CD4-positive, alpha-beta memory T cell (primary cell): ENCODE data around the gene TSPAN11. TPM values are rescaled to one million over a fixed set of nuclear protein-coding genes. Genes with fewer than 3 reads are reported as not detected.

Source experiments
- CTCF ChIA-PET: fragments of 350-600 bp; sonication (Branson Sonifier 250); formaldehyde crosslinking; loops from one replicate; lab custom pipeline; 2021; ENCODE audit warnings: inconsistent platforms; ENCODE audit not compliant: partially characterized antibody; lab: Charles Lee
- POLR2A ChIA-PET: fragments of 350-600 bp; sonication (Branson Sonifier 250); formaldehyde crosslinking; loops from one replicate; lab custom pipeline; 2021; ENCODE audit not compliant: partially characterized antibody; lab: Charles Lee
- DNase-seq, 5 donors: peaks; one replicate each; pipeline versions ENCODE4 v3.0.0 to v3.0.0-alpha.2; 2020 to 2022; ENCODE audit warnings: mixed read lengths in 1 of 5
- H3K27ac ChIP-seq: one replicate; pipeline ENCODE4 v1.7.0; 2013; ENCODE audit warnings: low read depth, low read length
- H3K27me3 ChIP-seq: 2 replicates; pipeline ENCODE4 v1.7.0; 2013; ENCODE audit warnings: mild to moderate bottlenecking, low read length, moderate library complexity; ENCODE audit not compliant: insufficient read depth
- H3K36me3 ChIP-seq: 2 replicates; pipeline ENCODE4 v1.7.0; 2013; ENCODE audit warnings: mild to moderate bottlenecking, low read length, moderate library complexity; ENCODE audit not compliant: insufficient read depth
- H3K4me1 ChIP-seq: 2 replicates; pipeline ENCODE4 v1.7.0; 2013; ENCODE audit warnings: mild to moderate bottlenecking, low read length, moderate library complexity; ENCODE audit not compliant: insufficient read depth
- H3K4me3 ChIP-seq, 2 donors: one replicate each; pipeline ENCODE4 v1.7.0; 2013; ENCODE audit warnings: low read length in 2 of 2, mild to moderate bottlenecking in 1 of 2
- H3K9me3 ChIP-seq, 2 donors: one replicate each; pipeline ENCODE4 v1.7.0; 2013; ENCODE audit warnings: low read length in 2 of 2, control low read depth in 1 of 2; ENCODE audit not compliant: control insufficient read depth in 1 of 2
- H3K27ac Mint-ChIP-seq, 7 donors: one replicate each; pipeline ENCODE4 v1.8.0; 2020 to 2021; ENCODE audit warnings: mixed read lengths in 7 of 7, mild to moderate bottlenecking in 6 of 7, inconsistent platforms in 3 of 7, moderate library complexity in 3 of 7
- H3K27me3 Mint-ChIP-seq, 2 donors: one replicate each; pipeline ENCODE4 v1.8.0; 2020 to 2021; ENCODE audit warnings: mixed read lengths in 2 of 2
- H3K36me3 Mint-ChIP-seq, 2 donors: one replicate each; pipeline ENCODE4 v1.8.0; 2020 to 2021; ENCODE audit warnings: mixed read lengths in 2 of 2, inconsistent platforms in 1 of 2, mild to moderate bottlenecking in 1 of 2
- H3K4me1 Mint-ChIP-seq, 4 donors: one replicate each; pipeline ENCODE4 v1.8.0; 2020 to 2021; ENCODE audit warnings: mixed read lengths in 4 of 4, mild to moderate bottlenecking in 1 of 4
- H3K4me3 Mint-ChIP-seq, 8 donors: one replicate each; pipeline ENCODE4 v1.8.0; 2020 to 2021; ENCODE audit warnings: mixed read lengths in 8 of 8, mild to moderate bottlenecking in 7 of 8, moderate library complexity in 6 of 8, inconsistent platforms in 3 of 8
- H3K9me3 Mint-ChIP-seq, 8 donors: one replicate each; pipeline ENCODE4 v1.8.0; 2020 to 2021; ENCODE audit warnings: mixed read lengths in 8 of 8, mild to moderate bottlenecking in 5 of 8, inconsistent platforms in 3 of 8, moderate library complexity in 1 of 8
- intact Hi-C: fragments of 100-400 bp; cut with micrococcal nuclease; formaldehyde crosslinking; loops from one replicate; pipeline ENCODE4 v1.15.1; 2023
- polyA plus RNA-seq, 2 donors: library from polyadenylated mRNA; unstranded; fragments of 300-500 nt; fragmentation: Illumina TruSeq; gene quantifications; one replicate each; pipeline ENCODE4 v1.2.3, GENCODE V29; 2021
- total RNA-seq, 2 experiments: library from RNA; stranded (reverse); gene quantifications; one replicate each; pipeline ENCODE4 v1.2.3, GENCODE V29; 2021

TSPAN11 gene
- total and polyA plus RNA-seq, 4 experiments from 2014 or later = not detected

DNA sequence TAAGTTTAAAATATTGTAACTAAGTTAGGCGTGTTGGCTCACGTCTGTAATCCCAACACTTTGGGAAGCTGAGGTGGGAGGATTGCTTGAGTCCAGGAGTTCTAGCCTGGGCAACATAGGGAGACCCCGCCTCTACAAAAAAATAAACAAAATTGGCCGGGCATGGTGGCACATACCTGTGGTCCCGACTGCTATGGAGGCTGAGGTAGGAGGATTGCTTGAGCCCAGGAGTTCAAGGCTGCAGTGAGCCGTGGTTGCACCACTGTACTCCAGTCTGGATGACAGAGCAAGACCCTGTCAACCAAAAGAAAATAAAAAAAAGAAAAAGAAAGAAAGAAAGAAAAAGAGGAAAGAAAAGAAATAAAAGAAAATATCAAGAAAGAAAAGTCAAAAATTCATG is 72.5 kb downstream of the TSPAN11 start:
- ChIA-PET CTCF (no interaction called here), POLR2A (no interaction called here)
- peaks cover 0 to 4% of the 10 kb centered on the region in 2 donors for H3K27me3 Mint-ChIP-seq
- H3K4me3 ChIP-seq = no peak overlapping the region
- no peaks in the 10 kb centered on the region for H3K9me3 Mint-ChIP-seq
- H3K27ac ChIP-seq = no peak overlapping the region
- no peaks in the 10 kb centered on the region for H3K36me3 Mint-ChIP-seq
- no peaks in the 10 kb centered on the region for H3K4me1 Mint-ChIP-seq
- H3K4me3 Mint-ChIP-seq = no peak overlapping the region
- no peaks in the 10 kb centered on the region for H3K4me1 ChIP-seq
- H3K36me3 ChIP-seq = no peaks in the 10 kb centered on the region
- no peaks in the 10 kb centered on the region for H3K27me3 ChIP-seq
- intact Hi-C loops = no loop called here
- no peak for DNase-seq
- H3K27ac Mint-ChIP-seq = no peak overlapping the region
- H3K9me3 ChIP-seq = no peaks in the 10 kb centered on the region

DNA sequence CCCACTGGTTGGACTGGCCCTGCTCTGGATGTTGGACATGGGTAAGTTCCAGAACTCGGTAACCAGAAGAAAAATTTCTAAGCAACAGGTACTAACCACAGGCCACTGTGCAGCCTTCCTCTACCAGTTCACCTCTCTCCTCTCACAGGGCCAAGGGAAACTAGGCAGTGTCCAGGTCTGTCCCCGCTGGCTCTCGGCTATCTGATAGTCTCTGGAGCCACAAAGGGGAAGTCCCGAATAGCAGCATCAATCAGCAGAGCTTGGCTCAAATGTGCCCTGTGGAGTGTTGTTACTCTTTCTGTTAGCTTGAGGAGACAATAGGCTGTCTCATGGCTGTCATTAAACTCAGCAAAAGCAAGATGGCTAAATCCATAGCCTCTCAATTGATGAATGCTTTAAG is 73.2 kb downstream of the TSPAN11 start:
- no peaks in the 10 kb centered on the region for H3K9me3 ChIP-seq
- no peaks in the 10 kb centered on the region for H3K36me3 ChIP-seq
- Mint-ChIP-seq H3K27me3 (peaks cover 0 to 4% of the 10 kb centered on the region in 2 donors), H3K36me3 (no peaks in the 10 kb centered on the region), H3K4me3 (no peak overlapping the region), H3K9me3 (no peaks in the 10 kb centered on the region), H3K27ac (no peak overlapping the region), H3K4me1 (no peaks in the 10 kb centered on the region)
- H3K27ac ChIP-seq = no peak overlapping the region
- ChIA-PET CTCF (no interaction called here), POLR2A (no interaction called here)
- no peaks in the 10 kb centered on the region for H3K27me3 ChIP-seq
- intact Hi-C loops = no loop called here
- H3K4me1 ChIP-seq = no peaks in the 10 kb centered on the region
- no peak for DNase-seq
- H3K4me3 ChIP-seq = no peak overlapping the region

DNA sequence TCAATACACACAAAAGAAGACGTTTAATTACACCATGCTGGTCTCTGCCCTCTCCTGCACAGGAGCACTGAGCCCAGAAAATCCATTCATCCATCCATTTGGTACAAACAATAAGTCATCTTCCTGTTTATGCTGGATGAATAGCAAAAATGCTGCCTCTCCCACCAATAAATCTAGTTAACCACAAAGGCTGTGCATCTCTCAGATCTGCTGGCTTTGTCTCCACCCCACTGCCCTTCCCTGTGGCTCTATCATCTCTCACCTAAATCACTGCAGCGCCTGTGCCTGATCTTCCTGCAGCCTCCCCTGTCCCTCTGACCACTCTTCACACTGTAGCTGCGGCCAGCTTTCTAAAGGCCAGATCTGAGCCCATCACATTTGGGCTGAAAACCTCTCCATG is 74.2 kb downstream of the TSPAN11 start:
- no peak for DNase-seq
- Histone ChIP-seq H3K27ac (no peak overlapping the region), H3K36me3 (no peaks in the 10 kb centered on the region), H3K9me3 (no peaks in the 10 kb centered on the region), H3K27me3 (no peaks in the 10 kb centered on the region), H3K4me1 (no peaks in the 10 kb centered on the region), H3K4me3 (no peak overlapping the region)
- ChIA-PET CTCF (no interaction called here), POLR2A (no interaction called here)
- Mint-ChIP-seq H3K36me3 (no peaks in the 10 kb centered on the region), H3K4me1 (no peaks in the 10 kb centered on the region), H3K4me3 (no peak overlapping the region), H3K27ac (no peak overlapping the region), H3K9me3 (no peaks in the 10 kb centered on the region), H3K27me3 (peaks cover 0 to 4% of the 10 kb centered on the region in 2 donors)
- intact Hi-C loops = no loop called here

DNA sequence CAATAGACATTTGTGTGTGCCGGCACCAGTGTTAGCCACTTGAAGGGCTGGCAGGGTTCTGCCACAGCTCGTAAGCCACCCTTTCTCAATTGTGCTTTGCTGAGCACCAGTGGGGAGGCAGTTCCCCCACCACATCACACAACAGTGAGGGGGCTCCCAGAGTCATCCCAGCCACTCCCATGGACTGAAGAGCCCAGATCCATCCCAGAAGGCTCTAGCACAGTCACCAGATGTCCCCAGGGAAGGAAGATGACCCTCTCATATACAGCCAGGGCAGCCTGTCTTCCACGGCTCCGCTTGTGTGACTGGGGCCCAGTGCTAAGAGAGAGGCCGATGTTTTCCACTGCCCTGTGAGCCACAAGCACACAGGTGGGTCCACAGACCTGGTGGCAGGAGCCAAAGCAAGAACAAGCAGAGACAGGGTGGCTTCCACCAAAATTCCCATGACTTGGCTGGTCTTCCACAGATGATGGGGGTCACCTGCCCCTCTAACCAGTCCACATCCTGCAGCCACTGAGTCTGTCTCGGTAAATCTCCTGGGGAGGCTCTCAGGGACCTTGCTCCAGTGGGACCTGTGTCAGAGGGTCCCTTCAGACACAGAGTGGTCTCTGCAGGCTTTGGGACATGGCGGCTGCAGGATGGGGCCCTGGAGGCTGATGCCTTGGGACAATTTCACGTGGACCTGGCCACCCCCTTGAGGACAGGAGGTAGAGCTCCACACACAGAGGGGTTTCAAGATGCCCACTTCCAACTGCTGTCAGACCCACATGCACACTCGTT is 75.2 kb downstream of the TSPAN11 start:
- Mint-ChIP-seq H3K36me3 (no peaks in the 10 kb centered on the region), H3K27me3 (peaks cover 0 to 4% of the 10 kb centered on the region in 2 donors)

DNA sequence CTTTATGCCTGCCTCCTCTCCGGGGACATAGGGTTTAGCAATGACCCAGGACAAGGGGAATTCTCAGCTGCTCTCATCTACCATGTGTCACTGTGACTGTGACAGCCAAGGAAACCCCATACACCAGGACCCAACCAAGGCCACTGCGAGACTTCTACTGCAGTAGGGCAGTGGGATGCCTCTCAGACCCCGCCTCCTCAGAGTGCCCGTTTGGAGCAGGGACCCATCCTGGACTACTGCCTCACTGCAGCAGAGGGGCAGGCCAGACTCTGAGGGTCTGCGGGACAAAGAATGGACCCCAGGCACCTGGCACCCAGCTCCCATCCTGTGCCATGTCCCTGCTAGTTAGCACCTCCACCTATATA is 75.8 kb downstream of the TSPAN11 start:
- no peaks in the 10 kb centered on the region for H3K4me1 ChIP-seq

More for the DNA sequence above, 75.2 kb downstream of the TSPAN11 start:
- no peak overlapping the region for H3K27ac Mint-ChIP-seq
- H3K27me3 ChIP-seq = no peaks in the 10 kb centered on the region
- no peaks in the 10 kb centered on the region for H3K9me3 Mint-ChIP-seq
- DNase-seq = no peak
- no peak overlapping the region for H3K4me3 ChIP-seq
- no peaks in the 10 kb centered on the region for H3K36me3 ChIP-seq
- H3K27ac ChIP-seq = no peak overlapping the region
- ChIA-PET CTCF (no interaction called here), POLR2A (no interaction called here)
- intact Hi-C loops = no loop called here
- no peak overlapping the region for H3K4me3 Mint-ChIP-seq
- no peaks in the 10 kb centered on the region for H3K4me1 Mint-ChIP-seq
- no peaks in the 10 kb centered on the region for H3K4me1 ChIP-seq
- H3K9me3 ChIP-seq = no peaks in the 10 kb centered on the region

DNA sequence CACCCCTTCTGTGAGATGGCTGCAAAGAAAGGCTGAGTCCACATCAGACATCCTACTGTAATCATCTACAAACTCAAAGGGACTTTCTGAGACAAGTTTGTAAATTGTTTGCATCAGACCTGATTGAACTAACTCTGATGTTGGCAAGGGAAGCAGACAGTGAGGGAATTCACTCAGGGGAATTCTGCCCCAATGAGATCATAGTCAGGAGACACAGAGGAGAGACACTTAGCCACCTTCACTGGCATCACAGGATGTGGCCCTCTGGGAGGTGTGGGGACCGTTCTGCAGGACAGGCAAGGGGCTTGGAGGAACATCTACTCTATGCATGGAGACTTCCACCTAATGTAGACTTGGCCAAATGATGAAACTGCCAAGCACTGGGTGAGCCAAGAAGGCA is 76.5 kb downstream of the TSPAN11 start:
- H3K36me3 Mint-ChIP-seq = no peaks in the 10 kb centered on the region
- no peak overlapping the region for H3K27ac Mint-ChIP-seq
- no peaks in the 10 kb centered on the region for H3K4me1 Mint-ChIP-seq
- ChIA-PET POLR2A (no interaction called here), CTCF (no interaction called here)
- intact Hi-C loops = no loop called here
- Histone ChIP-seq H3K9me3 (no peaks in the 10 kb centered on the region), H3K4me1 (no peaks in the 10 kb centered on the region), H3K36me3 (no peaks in the 10 kb centered on the region), H3K27me3 (no peaks in the 10 kb centered on the region), H3K4me3 (no peak overlapping the region), H3K27ac (no peak overlapping the region)
- H3K9me3 Mint-ChIP-seq = no peaks in the 10 kb centered on the region
- DNase-seq = no peak
- H3K27me3 Mint-ChIP-seq = peaks cover 0 to 4% of the 10 kb centered on the region in 2 donors
- no peak overlapping the region for H3K4me3 Mint-ChIP-seq

More for the DNA sequence above, 75.8 kb downstream of the TSPAN11 start:
- ChIA-PET POLR2A (no interaction called here), CTCF (no interaction called here)
- Histone ChIP-seq H3K9me3 (no peaks in the 10 kb centered on the region), H3K36me3 (no peaks in the 10 kb centered on the region), H3K4me3 (no peak overlapping the region), H3K27ac (no peak overlapping the region), H3K27me3 (no peaks in the 10 kb centered on the region)
- Mint-ChIP-seq H3K27me3 (peaks cover 0 to 4% of the 10 kb centered on the region in 2 donors), H3K4me1 (no peaks in the 10 kb centered on the region), H3K4me3 (no peak overlapping the region), H3K36me3 (no peaks in the 10 kb centered on the region), H3K27ac (no peak overlapping the region), H3K9me3 (no peaks in the 10 kb centered on the region)
- intact Hi-C loops = no loop called here
- DNase-seq = no peak

DNA sequence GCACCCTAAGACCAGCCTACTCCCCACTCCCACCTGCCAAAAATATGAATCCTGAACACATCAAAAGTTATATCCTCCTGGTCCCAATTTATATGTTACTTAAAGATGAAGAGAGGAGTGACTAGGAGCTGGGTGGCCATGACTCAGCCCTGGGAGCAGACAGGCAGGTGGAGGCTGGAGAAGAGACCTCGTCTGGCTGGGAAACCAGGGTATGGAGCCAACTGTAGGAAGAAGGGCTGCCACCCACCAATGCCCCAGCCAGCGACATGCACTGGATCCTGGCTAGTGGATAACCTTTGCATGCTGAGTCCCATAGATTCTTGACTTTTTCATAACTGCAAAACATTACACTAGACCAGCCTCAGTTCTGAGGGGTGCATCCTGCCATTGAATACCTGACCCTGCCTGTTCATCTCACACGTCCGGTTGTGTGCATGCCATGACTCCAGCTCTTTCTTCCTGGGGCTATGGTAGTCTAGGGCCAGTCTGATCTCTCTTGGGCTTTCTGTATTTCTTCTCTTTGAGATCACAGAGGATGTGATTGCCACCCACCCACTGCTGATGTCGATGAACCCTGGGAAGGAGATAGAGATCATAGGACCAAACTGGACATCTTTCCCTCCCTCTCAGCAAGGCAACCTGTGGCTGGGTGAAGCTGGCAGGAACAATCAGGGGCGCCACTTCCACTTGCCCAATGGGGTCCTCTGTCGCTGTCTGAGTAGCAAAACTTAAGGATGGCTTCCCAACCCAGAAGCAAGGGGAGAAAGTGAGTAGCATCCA is 77.5 kb downstream of the TSPAN11 start:
- H3K4me3 ChIP-seq = no peak overlapping the region
- Mint-ChIP-seq H3K27me3 (peaks cover 0 to 4% of the 10 kb centered on the region in 2 donors), H3K27ac (no peak overlapping the region), H3K4me3 (no peak overlapping the region), H3K9me3 (no peaks in the 10 kb centered on the region), H3K4me1 (no peaks in the 10 kb centered on the region), H3K36me3 (no peaks in the 10 kb centered on the region)
- intact Hi-C loops = no loop called here
- H3K27me3 ChIP-seq = no peaks in the 10 kb centered on the region
- ChIA-PET POLR2A (no interaction called here), CTCF (no interaction called here)
- H3K9me3 ChIP-seq = no peaks in the 10 kb centered on the region
- no peak overlapping the region for H3K27ac ChIP-seq
- no peaks in the 10 kb centered on the region for H3K4me1 ChIP-seq
- no peak for DNase-seq
- no peaks in the 10 kb centered on the region for H3K36me3 ChIP-seq
